ENCODE results near the gene DET1.

DNA sequence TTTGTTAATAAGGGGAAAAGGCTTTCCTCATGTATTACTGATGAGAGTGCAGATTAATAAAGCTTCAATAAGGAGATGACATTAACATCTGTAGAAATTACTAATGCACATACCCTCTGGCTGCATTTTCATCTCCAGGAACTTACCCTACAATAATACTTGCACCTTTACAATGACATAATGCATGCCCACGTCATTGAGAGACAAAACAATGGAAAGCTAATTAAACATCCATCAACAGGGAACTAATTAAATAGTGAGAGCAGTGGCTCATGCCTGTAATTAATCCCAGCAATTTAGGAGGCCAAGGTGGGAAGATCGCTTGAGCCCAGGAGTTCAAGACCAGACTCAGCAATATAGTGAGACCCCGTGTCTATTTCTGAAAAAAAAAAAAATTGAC, 32.8 kb upstream of the DET1 start:
- TF ChIP-seq ZNF274 (IDR thresholded peaks at IDR 0.05; ENCODE audit: low read length) = no peak
- no peak for TF ChIP-seq ZNF274 (tag by site-specific recombination; IDR thresholded peaks at IDR 0.05; ENCODE audit: borderline replicate concordance)
- TF ChIP-seq, protein P1, sequence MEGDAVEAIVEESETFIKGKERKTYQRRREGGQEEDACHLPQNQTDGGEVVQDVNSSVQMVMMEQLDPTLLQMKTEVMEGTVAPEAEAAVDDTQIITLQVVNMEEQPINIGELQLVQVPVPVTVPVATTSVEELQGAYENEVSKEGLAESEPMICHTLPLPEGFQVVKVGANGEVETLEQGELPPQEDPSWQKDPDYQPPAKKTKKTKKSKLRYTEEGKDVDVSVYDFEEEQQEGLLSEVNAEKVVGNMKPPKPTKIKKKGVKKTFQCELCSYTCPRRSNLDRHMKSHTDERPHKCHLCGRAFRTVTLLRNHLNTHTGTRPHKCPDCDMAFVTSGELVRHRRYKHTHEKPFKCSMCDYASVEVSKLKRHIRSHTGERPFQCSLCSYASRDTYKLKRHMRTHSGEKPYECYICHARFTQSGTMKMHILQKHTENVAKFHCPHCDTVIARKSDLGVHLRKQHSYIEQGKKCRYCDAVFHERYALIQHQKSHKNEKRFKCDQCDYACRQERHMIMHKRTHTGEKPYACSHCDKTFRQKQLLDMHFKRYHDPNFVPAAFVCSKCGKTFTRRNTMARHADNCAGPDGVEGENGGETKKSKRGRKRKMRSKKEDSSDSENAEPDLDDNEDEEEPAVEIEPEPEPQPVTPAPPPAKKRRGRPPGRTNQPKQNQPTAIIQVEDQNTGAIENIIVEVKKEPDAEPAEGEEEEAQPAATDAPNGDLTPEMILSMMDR (tag by site-specific recombination; IDR thresholded peaks at IDR 0.05) = no peak
- TF ChIP-seq ZNF660 (tag by site-specific recombination; IDR thresholded peaks at IDR 0.05) = no peak
- TF ChIP-seq ZNF416 (tag by site-specific recombination; IDR thresholded peaks at IDR 0.05) = no peak
- TF ChIP-seq ZNF510 (tag by site-specific recombination; IDR thresholded peaks at IDR 0.05; ENCODE audit: insufficient replicate concordance) = no peak
- TF ChIP-seq YY1 (tag by site-specific recombination; IDR thresholded peaks at IDR 0.05) = no peak
- no peak for TF ChIP-seq KLF9 (tag by site-specific recombination; IDR thresholded peaks at IDR 0.05; ENCODE audit: low read depth)
- TF ChIP-seq ZNF48 (tag by site-specific recombination; IDR thresholded peaks at IDR 0.05) = no peak

Measured in HEK293 (cell line).